ENCODE data around the gene SPEN.
A peak's percentile ranks its signal among the peaks of the same experiment; 100 is the strongest.
"Not testable (repeated sequence)": the region's sequence is repeated elsewhere in the genome, so short reads cannot be mapped to it uniquely, and the experiment has no call there.

The SPEN gene

GRCh38 chr1:15847100-15847892 lies at the start of gene SPEN:
Gene SPEN, plus strand, starts transcription at chr1:15847707. Its CDS starts 361 bp downstream, at chr1:15848068.
- peak; percentile 99 for DNase-seq

GRCh38 chr1:15799004-15799867 lies 48.3 kb upstream of the SPEN start:
- DNase-seq: no peak

GRCh38 chr1:15799928-15800835 lies 47.3 kb upstream of the SPEN start:
- DNase-seq: no peak

GRCh38 chr1:15802234-15802965 lies 45.1 kb upstream of the SPEN start:
- no peak for DNase-seq

GRCh38 chr1:15803380-15803779 lies 44.1 kb upstream of the SPEN start:
- DNase-seq: peak; percentile 35

- DNase-seq: no peak
Measured at GRCh38 chr1:15804060-15804459, 43.4 kb upstream of the SPEN start.

GRCh38 chr1:15807121-15807520 lies 40.4 kb upstream of the SPEN start:
- DNase-seq: no peak

- not testable (repeated sequence) for DNase-seq
Measured at GRCh38 chr1:15807549-15807948, 40.0 kb upstream of the SPEN start, which contains the start of gene UQCRHL. Gene UQCRHL, minus strand, starts transcription at chr1:15807649. Its CDS starts 0 bp downstream, at chr1:15807649.

- no peak for DNase-seq
Measured at GRCh38 chr1:15808955-15809354, 38.6 kb upstream of the SPEN start.

GRCh38 chr1:15810073-15810472 lies 37.4 kb upstream of the SPEN start:
- no peak for DNase-seq

- no peak for DNase-seq
Measured at GRCh38 chr1:15816674-15817073, 30.8 kb upstream of the SPEN start.

GRCh38 chr1:15820478-15820877 lies 27.0 kb upstream of the SPEN start:
- no peak for DNase-seq

- no peak for DNase-seq
Measured at GRCh38 chr1:15825800-15826199, 21.7 kb upstream of the SPEN start.

- DNase-seq: no peak
Measured at GRCh38 chr1:15826810-15827507, 20.5 kb upstream of the SPEN start.

- not testable (repeated sequence) for DNase-seq
Measured at GRCh38 chr1:15827567-15827966, 19.9 kb upstream of the SPEN start.

GRCh38 chr1:15828931-15829330 lies 18.6 kb upstream of the SPEN start:
- DNase-seq: not testable (repeated sequence)

- DNase-seq: no peak
Measured at GRCh38 chr1:15830258-15830657, 17.2 kb upstream of the SPEN start.

- DNase-seq: peak; percentile 67
Measured at GRCh38 chr1:15833069-15833679, 14.3 kb upstream of the SPEN start.

- no peak for DNase-seq
Measured at GRCh38 chr1:15833842-15834405, 13.6 kb upstream of the SPEN start.

GRCh38 chr1:15834406-15835204 lies 12.9 kb upstream of the SPEN start:
- peak; percentile 91 for DNase-seq
